Skin of body (tissue), 2 donors: ENCODE results near the gene ASIC3. TPM values are rescaled to one million over a fixed set of nuclear protein-coding genes. Genes with fewer than 3 reads are reported as not detected.

Experiments
- DNase-seq: peaks from one replicate; lab custom pipeline; 2025; lab: John Stamatoyannopoulos, UW
- total RNA-seq: library from RNA; depleted of rRNA; stranded (reverse); fragments of >200 nt; gene quantifications from one replicate; pipeline ENCODE4 v1.2.3, GENCODE V29; 2014

Gene ASIC3
- total RNA-seq, 1 donor from 2014 or later = 0.39 TPM

DNA sequence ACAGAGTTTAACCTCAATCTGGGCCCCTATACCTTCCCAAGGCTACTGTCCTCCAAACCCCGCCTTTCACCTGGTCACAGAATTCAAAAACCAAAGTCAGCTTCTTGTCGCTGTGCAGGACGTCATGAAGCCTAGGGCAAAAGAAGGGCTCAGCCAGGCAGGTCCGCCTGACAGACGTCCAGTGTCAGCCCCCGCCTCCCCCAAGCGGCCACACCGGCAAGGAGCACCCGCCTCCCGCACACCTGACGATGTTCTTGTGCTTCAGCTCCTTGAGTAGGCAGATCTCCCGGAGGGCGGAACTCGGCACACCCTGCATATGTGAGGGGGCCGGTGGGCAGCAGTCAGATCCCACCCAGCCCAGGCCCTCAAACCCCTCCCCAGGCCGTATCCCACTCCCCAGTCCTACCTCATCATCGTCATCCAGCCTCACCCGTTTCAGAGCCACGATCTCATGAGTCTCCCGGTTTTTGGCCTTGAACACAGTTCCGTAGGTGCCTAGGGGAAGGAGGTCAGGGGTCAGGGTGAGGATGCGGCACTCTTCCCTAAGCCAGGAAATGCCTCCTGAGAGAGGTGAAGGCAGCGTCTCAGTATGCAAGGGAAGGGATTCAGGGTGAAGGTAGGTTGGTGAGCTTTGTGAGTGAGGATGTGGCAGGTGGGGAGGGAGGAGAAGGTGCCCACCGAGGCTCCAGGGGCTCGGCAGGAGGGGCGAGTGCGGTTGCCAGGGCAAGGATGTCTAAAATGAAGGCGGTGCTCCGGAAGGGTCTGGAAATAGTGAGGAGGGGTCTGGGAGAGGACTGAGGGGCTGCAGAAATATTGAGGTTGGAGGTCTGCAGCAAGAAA lies 8.6 kb downstream of the ASIC3 start:
- no peak for DNase-seq

DNA sequence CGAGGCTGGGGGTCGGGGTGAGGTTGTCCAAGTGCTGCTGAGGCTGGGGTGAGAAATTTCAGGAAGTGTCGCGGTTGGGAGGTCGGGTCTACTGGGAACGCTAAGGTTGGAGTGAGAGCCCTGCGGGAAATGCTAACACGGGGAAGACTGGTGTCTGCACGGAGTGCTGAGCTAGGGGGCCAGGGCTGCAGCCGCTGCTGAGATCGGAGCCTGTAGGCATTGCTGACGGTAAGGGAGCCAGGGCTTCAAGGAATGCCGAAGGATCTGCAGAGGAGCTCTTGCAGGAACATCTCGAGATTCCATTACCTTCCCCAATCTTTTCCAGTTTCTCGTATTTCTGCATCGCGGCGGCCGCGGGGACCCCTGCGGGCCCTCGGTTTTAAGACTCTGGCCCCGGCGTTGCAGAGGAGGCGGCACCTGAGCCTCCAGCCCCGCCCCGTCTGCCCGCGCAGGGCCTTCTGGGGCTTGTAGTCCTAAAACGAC lies 9.2 kb downstream of the ASIC3 start, which contains the start of gene CDK5:
Gene CDK5 (minus strand): TSS at position 392 of the 483 bp plus-strand sequence. CDS start 49 bp downstream, at position 343.
- no peak for DNase-seq

GRCh38 chr7:151057989-151058780 lies 9.9 kb downstream of the ASIC3 start:
- peak; percentile 100 for DNase-seq

GRCh38 chr7:151058781-151059366 lies 10.5 kb downstream of the ASIC3 start:
- peak; percentile 49 for DNase-seq

DNA sequence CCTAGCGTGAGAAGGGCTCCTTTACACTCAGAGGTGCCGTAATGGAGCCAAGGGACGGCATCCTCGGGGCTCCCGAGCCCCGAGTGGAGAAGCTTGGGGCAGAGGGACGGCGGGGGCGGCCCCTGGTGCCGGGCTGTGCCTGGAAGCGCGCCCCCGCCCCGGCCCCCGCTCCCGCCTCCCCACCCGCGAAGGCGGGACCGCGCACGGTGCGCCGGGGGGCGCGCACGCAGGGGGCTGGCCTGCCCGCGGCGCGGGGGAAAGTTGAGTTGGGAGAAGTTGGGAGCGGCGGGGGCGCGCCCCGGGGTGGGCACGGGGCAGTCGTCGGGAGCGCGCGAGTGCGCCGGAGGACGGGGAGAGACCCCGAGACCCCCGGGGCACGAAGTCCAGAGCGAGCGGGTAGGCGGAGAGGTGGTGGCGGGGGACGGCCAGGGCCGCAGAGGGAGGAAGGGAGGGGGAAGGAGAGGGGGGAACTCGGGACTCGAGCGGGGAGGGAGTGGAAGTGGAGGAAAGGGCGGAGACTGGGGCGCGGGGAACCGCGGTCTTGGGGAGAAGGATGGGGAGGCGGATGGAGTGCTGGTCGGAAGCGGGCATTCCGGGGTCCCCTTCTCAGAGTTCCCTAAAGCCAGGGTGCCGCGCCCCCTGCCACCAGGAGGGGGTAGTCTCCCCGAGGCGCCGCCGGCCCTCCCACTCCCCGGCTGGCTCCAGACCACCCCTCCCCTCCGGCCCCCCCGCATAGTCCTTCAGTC lies 11.2 kb downstream of the ASIC3 start, which contains the start of gene SLC4A2:
Gene SLC4A2 (plus strand): TSS at position 223 of the 746 bp plus-strand sequence. CDS start 2,399 bp downstream, outside the sequence.
- peak; percentile 82 for DNase-seq

DNA sequence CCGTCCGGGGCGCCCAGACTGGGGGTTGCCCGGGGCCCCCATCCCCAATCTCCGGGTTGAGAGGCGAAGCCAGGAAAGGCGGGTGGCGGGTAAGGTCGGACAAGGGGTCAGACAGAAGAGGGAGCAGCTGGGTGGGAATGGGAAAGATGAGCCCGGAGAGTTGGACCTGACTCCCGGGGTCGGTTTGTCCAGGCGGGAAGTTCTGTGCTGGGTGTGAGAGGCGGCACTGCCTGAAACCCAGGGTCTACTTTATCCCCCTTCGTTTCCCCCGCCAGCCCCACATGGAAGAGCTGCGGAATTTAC lies 11.7 kb downstream of the ASIC3 start:
- DNase-seq = no peak

DNA sequence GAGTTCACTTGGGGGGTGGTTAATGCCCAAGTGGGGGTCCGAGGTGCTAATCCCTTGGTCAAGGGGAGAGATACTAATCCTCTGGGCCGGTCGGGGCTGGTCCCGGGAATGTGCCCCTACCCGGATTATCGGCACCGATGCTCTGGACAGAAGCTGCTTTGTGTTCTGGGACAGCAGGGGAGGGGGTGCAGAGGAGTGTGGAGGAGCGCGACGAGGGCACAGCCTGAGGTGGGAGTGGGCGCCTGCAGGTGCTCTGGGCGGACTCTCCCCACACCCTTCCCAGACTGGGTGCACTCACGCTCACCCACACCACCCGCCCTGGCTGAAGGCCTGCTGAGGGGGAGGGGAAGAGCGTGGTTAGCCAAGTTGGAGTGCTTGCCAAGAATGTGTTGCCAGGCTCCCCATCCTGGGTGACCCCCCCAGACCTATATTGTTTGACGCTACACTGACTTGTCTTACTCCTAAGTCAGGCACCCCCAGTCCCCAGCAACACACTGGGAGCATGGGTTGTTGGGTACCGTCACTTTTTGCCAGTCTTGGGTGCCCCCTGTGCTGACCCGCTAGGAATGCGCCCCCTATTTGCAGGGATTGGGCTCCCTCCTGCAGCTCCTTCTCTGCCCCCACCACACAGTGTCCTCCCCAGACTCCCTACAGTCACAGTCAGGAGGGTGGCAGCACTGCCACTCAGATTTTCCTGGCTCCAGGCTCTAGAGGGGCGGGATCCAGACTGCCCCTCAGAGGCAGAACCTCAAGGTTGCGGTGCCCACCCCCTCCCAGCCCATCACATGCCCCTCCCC lies 12.3 kb downstream of the ASIC3 start:
- peak; percentile 17 for DNase-seq

DNA sequence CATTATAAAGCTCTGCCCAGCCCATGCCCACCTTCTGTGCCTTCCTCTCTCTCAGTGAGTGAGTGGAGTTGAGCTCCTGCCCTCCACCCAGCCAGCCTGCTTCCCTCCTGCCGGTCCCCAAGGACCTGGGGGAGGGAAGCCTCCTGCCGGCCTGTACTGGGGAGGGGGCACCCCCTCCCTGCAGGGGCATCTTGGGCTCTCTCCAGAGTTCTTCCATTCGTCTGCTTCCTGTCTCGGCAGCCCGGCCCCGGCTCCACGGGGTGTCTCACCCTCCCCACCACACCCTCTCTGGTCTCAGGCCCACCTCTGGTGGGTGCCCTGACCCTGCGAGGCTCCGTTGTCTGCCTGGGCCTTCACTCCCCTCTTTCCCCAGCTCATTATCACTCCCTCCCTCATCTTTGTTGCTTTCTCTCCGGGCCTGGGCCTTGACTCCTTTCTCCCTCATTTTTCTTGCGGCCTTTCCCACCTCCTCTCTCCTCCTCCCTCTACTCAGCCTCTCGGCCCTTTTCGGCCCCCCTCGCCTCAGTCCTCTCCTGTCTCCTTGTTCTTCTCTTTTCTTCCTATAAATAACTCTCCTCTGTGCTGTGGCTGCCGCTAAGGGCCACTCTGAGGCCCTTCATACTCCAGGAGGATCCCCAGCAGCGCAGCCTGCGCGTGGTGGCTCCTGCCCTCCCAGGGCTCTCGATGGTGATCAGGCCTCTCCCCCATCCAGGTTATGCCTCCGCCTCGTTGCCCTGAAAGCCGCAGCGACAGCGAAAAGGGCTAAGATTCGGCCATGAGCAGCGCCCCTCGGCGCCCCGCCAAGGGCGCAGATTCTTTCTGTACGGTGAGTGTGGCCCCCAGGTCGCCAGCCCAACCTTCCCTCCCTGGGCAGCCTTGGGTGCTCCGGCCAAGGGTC lies 13.1 kb downstream of the ASIC3 start:
- no peak for DNase-seq

- no peak for DNase-seq
Measured at GRCh38 chr7:151062111-151062398, 13.7 kb downstream of the ASIC3 start.

DNA sequence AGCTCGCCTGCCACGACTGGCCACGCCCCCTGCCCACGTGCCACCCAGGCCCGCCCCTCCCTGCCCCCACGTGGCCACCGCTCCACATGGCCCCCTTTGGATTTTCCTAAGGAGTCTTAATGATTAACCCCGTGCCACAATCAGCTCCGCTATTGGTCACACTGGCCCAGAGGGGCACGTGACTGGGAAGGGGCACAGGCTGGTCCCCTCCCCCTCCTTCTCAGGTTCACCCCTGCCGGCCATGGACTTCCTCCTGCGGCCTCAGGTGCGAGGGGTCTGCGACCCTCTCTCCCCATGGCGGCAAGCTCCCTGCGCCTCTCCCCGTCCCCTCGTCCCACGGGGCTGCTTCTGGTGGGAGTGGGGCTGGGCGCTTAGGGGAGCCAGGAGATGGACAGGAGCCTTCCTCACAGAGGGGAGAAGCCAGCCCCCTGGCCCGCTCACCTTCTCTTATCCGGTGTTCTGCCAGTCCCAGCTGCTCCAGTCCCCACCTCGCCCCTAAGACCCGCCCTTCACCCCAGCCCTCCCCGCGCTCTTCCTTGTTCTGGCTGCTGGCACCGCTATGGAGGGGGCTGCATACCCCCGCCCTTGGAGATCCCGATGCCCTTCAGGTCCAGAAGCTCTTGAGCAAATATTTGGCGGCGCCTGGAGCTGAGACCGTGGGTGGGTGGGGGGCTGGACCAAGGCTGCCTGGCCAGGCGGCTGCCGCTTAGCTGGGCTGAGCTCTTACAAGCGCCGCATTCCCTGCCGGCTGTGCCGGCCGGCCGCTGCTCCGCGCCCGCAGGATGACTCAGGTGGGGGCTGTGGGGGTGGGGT lies 14.3 kb downstream of the ASIC3 start:
- no peak for DNase-seq

- DNase-seq = no peak
Measured at GRCh38 chr7:151063212-151063561, 14.9 kb downstream of the ASIC3 start.

DNA sequence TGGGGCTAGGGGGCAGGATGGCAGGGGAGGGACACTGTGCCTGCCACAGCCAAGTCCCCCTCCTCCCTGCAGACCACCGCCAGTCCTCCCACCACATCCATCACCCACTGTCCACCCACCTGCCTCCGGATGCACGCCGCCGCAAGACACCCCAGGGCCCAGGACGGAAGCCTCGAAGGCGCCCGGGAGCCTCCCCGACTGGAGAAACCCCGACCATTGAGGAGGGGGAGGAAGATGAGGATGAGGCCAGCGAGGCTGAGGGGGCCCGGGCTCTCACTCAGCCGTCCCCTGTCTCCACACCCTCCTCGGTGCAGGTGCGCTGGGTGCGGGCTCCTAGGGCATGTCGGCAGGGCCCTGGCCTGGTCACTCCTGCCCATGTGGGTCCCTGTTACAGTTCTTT lies 16.1 kb downstream of the ASIC3 start:
- DNase-seq = no peak

GRCh38 chr7:151064993-151065392 lies 16.7 kb downstream of the ASIC3 start:
- no peak for DNase-seq

- DNase-seq = no peak
Measured at GRCh38 chr7:151065516-151065915, 17.2 kb downstream of the ASIC3 start.

GRCh38 chr7:151066273-151066974 lies 18.1 kb downstream of the ASIC3 start:
- DNase-seq = no peak

- no peak for DNase-seq
Measured at GRCh38 chr7:151068069-151068773, 19.9 kb downstream of the ASIC3 start.

DNA sequence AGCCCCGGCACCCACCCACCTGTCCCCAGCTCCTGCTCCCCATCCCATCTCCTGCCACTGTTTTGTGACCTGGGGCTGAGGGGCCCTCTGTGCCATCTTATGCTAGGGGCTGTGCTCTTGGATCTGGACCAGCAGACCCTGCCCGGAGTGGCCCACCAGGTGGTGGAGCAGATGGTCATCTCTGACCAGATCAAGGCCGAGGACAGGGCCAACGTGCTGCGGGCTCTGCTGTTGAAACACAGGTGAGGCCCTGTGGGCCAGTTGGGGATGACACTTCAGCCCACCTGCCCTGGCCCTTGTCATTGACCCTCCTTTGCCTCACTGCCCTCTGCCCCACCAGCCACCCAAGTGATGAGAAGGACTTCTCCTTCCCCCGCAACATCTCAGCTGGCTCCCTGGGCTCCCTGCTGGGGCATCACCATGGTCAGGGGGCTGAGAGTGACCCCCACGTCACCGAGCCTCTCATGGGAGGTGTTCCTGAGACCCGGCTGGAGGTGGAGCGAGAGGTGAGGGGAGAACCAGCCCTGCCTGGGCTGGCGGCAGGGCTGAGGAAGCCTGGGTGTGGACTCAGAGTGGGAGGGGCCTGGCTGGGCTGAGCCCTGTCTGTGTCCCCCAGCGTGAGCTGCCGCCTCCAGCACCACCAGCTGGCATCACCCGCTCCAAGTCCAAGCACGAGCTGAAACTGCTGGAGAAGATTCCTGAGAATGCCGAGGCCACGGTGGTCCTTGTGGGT lies 21.7 kb downstream of the ASIC3 start:
- no peak for DNase-seq
